Right cardiac atrium (tissue), 5 donors: ENCODE measurements around the gene FNDC11. TPM values are rescaled to one million over a fixed set of nuclear protein-coding genes. Genes with fewer than 3 reads are reported as not detected.

Experiments
- ATAC-seq, 2 donors: fragments of 200-7000 bp; cut with Tn5 transposase; one replicate each; pipeline versions ENCODE4 v1.8.0 to v1.9.1; 2020; ENCODE audit warnings: moderate library complexity in 2 of 2, mild to moderate bottlenecking in 1 of 2
- DNase-seq, 3 donors: peaks; one replicate each; pipeline ENCODE4 v3.0.0-alpha.2; 2020
- H3K27ac ChIP-seq: one replicate; pipeline ENCODE4 v1.5.1; 2013; ENCODE audit warnings: mild to moderate bottlenecking, low read length, control low read depth, moderate library complexity
- H3K27me3 ChIP-seq: one replicate; pipeline ENCODE4 v1.6.1; 2013; ENCODE audit not compliant: control insufficient read depth, insufficient read depth
- H3K4me1 ChIP-seq: one replicate; pipeline ENCODE4 v1.6.1; 2013; ENCODE audit warnings: low read length; ENCODE audit not compliant: control insufficient read depth, insufficient read depth
- H3K4me3 ChIP-seq: one replicate; pipeline ENCODE4 v1.5.1; 2013; ENCODE audit warnings: low read length, control low read depth
- H3K9me3 ChIP-seq: one replicate; pipeline ENCODE4 v1.6.1; 2013; ENCODE audit warnings: low read length; ENCODE audit not compliant: control insufficient read depth
- WGBS: extraction: QIAGEN DNeasy Blood & Tissue Kit; methylation state at CpG from one replicate; pipeline ENCODE4 v1.1.7; 2013; 5-methylcytosine and 5-hydroxymethylcytosine counted together
- intact Hi-C, 4 donors: fragments of 100-400 bp; cut with DNase I; formaldehyde crosslinking; loops; one replicate each; pipeline versions ENCODE4 v1.11.0 to v1.14.0; 2022 to 2023
- polyA plus RNA-seq: library from polyadenylated mRNA; stranded (reverse); fragments of 200-250 nt; gene quantifications from one replicate; pipeline ENCODE4 v1.2.3, GENCODE V29; 2013
- total RNA-seq, 4 donors: library from RNA; stranded (reverse); fragmentation: NEBNext Ultra II Directional; extraction: Animal tissue kit (Norgen Biotek cat#: 25700); gene quantifications; one replicate each; pipeline ENCODE4 v1.2.1, GENCODE V29; 2021
- donor health status: healthy with polysubstance abuse.
- donor health status: DM: no; HTN: yes; CAD: no.
- donor health status: DM: no; HTN: no; CAD: no.
- donor health status: DM: no; HTN: yes; CAD: no; lungs with severe emphysema.
- donor health status: DM: yes; HTN: yes; CAD: no.

FNDC11 gene
- total and polyA plus RNA-seq, 5 donors: 0.09 to 0.20 (median 0.15) TPM; not detected in 1

DNA sequence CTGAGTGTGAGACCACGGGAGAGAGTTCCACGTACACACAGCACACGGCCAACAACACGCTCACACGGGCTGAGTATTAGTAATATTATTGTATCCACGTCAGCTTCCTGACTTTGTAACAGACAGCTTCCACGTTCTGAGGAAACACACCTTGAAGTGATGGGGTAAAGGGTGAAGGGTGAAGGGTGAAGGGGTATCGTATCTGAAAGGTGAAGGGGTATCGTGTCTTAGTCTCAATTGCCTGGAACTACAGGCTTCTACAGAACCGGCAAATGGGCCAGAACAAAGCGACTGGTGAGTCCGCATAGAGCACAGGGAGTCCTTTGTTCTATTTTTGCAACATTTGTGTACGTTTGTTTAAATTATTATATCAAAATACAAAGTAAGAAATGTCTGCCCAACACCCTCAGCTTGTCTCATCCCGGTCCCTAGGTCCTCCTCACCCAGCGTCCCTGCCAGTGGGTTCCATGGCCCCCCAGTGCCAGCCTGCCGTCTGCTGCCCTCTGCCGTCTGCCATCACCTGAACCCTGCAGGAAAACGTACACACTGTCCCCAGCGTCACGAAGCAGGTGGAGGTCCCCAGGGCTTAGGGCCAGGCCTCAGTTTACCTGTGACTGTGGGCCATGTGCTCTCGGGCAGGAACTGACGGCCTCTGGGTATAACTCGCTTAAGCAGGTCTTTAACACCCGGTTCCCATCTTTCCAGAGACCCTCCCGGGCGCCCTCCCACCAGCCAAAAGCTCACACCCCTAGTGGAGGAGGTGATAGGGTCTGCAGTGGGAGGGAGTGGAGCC, 24.5 kb downstream of the FNDC11 start:
- Histone ChIP-seq H3K9me3 (no peaks in the 10 kb centered on the region), H3K4me1 (peaks cover 3% of the 10 kb centered on the region), H3K27me3 (no peaks in the 10 kb centered on the region), H3K4me3 (no peak overlapping the region), H3K27ac (no peak overlapping the region)
- WGBS: 77% methylated on average over 26 of the region's 26 CpGs
- intact Hi-C loops: no loop called here
- ATAC-seq (no peak), DNase-seq (peak in 2 of 3 donors; percentile 48 to 59)

DNA sequence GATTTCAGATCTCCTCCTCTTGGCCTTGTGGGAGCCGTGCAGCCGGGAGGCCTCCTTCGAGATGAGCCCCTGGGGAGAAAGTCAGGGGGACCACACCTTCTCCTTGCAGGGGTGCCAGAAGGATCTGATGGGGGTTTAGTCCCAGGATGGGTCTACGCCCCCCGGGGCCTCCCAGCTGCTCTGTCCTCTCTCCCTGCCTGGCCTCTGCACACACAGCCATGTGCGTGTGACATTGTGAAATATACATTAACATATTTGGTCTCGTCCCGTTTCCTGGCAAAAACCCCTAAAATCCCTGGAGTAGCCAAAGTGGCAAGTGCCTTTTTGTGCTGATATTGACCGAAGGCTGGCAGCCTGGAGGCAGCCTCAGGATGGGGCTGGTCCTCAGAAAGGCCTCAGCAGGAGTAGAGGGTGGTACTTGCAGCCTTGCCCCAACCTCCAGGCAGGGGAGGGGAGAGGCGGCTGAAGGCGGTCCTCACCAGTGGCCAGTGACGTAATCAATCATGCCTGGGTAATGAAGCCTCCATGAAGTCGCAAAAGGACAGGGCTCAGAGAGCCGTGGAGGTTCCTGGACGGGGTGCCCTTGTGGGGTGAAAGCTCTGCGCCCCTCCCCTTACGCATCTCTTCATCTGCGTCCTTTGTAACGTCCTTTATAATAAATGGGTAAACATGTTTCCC, 25.2 kb downstream of the FNDC11 start:
- peak in 2 of 3 donors; percentile 23 to 30 for DNase-seq
- ATAC-seq: no peak
- intact Hi-C loops: no loop called here
- peaks cover 3% of the 10 kb centered on the region for H3K4me1 ChIP-seq
- WGBS: 76% methylated on average over 19 of the region's 19 CpGs
- no peak overlapping the region for H3K27ac ChIP-seq
- H3K4me3 ChIP-seq: no peak overlapping the region
- H3K9me3 ChIP-seq: no peaks in the 10 kb centered on the region
- no peaks in the 10 kb centered on the region for H3K27me3 ChIP-seq

DNA sequence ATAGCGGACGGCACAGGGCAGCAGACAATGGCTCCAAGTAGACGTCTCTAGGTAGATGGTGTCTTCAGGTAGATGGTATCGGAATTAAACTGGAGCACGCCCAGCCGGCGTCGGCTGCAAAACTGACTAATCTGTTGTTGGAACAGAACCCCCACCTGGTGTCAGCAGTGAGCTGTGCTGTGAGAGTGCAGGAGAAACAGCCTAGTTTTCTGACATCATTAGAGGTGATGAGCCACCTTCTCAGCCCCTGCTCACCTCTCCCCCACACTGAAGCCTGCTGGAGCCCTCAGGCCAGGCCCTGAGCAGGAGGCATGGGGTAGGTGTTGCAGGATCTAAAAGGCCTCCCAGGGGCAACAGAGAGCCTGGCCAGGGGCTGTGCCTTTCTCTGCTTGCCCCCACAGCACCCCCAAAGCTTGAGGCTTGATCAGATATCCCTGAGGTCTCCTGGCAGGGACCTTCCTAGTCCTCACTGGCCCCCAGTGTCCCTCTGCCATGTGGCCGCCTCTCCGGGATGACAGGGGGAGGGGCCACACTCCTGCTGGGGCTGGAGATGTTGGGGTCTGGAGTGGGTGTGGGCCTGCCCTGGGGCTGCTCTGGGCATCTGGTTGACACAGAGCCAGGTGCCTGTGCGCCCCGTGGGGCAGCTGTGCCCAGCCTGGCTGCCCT, 27.0 kb downstream of the FNDC11 start:
- intact Hi-C loops: no loop called here
- H3K27ac ChIP-seq: no peak overlapping the region
- WGBS: 63% methylated on average over 12 of the region's 12 CpGs
- no peak overlapping the region for H3K4me3 ChIP-seq
- H3K27me3 ChIP-seq: no peaks in the 10 kb centered on the region
- no peak for ATAC-seq
- DNase-seq: peak in 2 of 3 donors; percentile 47 to 63
- no peaks in the 10 kb centered on the region for H3K9me3 ChIP-seq
- H3K4me1 ChIP-seq: peaks cover under 1% of the 10 kb centered on the region

DNA sequence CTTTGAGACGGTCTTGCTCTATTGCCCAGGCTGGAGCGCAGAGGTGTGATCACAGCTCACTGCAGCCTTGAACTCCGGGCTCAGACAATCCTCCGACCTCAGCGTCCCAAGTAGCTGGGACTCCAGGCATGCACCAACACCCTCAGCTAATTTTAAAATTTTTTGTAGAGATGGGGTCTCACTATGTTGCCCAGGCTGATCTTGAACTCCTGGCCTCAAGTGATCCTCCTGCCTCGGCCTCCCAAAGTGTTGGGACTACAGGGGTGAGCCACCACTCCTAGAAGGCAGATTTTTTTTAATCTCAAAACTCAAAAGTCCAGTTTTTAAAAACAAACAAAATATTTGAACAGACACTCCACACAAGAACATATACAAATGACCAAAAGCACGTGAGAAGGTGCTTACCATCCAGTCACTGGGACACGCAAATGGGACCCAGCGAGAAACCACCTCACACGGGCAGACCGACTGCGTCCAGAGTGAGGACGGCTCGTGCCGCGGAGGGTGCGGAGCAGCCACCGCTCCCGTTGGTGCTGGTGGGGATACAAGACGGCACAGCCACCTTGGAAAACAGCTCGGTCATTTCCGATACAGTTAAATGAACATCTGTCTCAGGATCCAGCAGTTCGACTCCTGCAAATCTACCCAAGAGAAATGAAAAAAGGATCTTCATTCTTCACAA, 28.6 kb downstream of the FNDC11 start:
- peak in 2 of 3 donors; percentile 13 to 38 for DNase-seq
- H3K27ac ChIP-seq: no peak overlapping the region
- H3K4me3 ChIP-seq: no peak overlapping the region
- H3K4me1 ChIP-seq: peaks cover 4% of the 10 kb centered on the region
- H3K27me3 ChIP-seq: no peaks in the 10 kb centered on the region
- no peak for ATAC-seq
- 87% methylated on average over 23 of the region's 23 CpGs for WGBS
- intact Hi-C loops: no loop called here
- no peaks in the 10 kb centered on the region for H3K9me3 ChIP-seq

DNA sequence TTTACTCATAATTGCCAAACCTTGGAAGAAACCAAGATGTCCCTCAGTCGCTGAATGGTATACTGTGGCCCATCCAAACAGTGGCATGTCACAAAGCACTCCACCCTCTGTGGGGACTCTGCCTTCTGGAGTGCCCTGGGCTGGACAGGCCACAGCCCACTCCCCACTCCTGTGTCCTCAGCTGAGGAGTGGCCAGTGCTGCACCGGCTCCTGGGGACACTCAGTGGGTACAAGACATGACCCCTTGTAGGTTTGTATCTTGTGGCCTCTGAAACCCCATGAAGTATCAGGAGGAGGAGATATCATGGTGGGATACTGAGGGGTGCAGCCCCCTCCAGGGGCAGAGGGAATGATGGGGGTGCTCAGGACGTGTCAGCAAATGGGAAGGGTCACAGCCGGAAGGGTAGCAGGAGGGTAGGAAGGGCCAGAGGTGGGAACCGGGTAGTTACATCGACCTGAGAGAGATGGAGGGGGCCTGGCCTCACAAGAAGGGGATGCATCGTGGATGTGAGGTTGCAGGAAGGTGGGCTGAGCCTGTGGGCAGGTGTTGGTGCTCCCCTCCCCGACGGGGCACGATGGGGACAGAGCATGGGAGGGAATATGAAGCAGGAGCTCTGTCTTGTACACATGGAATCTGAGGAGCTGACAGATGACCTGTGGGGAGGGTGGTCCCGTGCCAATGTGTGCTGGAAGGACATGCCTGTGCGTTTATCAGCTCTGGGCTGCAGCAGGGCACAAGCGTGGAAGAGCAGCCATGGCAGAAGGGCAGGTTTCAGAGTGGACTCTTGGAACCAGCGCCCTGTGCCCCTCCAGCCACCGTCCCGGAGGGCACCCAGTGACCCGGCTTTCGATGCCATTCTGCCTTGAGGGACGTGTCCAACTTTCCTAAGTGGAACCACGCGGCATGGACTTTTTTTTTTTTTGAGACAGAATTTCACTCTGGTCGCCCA, 31.9 kb downstream of the FNDC11 start:
- Histone ChIP-seq H3K27me3 (no peaks in the 10 kb centered on the region), H3K4me1 (peaks cover 4% of the 10 kb centered on the region), H3K27ac (no peak overlapping the region), H3K9me3 (no peaks in the 10 kb centered on the region), H3K4me3 (no peak overlapping the region)
- intact Hi-C loops: no loop called here
- WGBS: 73% methylated on average over 22 of the region's 22 CpGs
- ATAC-seq (no peak), DNase-seq (peak in 1 of 3 donors; percentile 55)

DNA sequence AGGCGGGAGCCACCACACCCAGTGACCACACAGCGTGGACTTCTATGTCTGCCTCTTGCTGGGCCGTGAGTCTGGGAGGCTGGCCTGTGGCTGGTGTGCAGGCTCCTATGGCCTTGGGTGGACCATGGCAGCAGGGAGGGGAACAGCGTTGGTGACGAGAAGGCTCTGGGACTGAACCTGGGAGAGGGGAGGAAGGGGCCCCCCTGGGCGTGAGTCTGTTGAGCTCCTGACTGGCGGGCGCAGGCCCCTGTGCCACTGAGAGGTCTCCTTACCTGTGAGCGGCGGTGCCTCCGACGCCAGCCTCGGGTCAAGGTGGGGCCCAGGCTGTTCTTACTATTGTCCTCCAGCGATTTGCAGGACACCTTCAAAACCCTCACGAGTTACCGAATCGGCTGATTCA, 32.8 kb downstream of the FNDC11 start:
- peak in 1 of 3 donors; percentile 50 for DNase-seq
- no peak overlapping the region for H3K27ac ChIP-seq
- H3K4me1 ChIP-seq: peaks cover 4% of the 10 kb centered on the region
- no peak overlapping the region for H3K4me3 ChIP-seq
- H3K27me3 ChIP-seq: no peaks in the 10 kb centered on the region
- no peaks in the 10 kb centered on the region for H3K9me3 ChIP-seq
- 90% methylated on average over 17 of the region's 17 CpGs for WGBS
- intact Hi-C loops: no loop called here
- ATAC-seq: no peak

DNA sequence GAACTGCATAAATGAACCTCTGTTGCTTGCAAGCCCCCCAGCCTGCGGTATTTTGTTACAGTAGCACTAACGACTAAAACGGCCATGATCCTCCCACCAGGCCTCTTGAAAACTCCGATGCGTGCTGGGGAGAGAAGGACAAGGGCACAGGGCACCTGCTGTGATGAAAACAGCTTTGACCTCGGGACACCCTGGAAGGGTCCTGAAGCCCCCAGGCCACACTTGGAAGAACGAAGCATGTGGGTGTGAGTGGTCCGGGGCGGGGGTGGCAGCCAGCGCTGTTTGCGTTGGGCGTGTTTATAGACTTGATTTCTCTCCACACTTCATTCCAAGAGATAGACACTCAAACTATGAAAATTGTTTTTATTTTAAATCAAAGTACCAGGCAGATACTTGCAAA, 33.3 kb downstream of the FNDC11 start:
- no peak for ATAC-seq
- intact Hi-C loops: no loop called here
- peak in 1 of 3 donors; percentile 23 for DNase-seq
- no peak overlapping the region for H3K27ac ChIP-seq
- H3K9me3 ChIP-seq: no peaks in the 10 kb centered on the region
- peaks cover 4% of the 10 kb centered on the region for H3K4me1 ChIP-seq
- no peak overlapping the region for H3K4me3 ChIP-seq
- 93% methylated on average over 12 of the region's 12 CpGs for WGBS
- no peaks in the 10 kb centered on the region for H3K27me3 ChIP-seq

DNA sequence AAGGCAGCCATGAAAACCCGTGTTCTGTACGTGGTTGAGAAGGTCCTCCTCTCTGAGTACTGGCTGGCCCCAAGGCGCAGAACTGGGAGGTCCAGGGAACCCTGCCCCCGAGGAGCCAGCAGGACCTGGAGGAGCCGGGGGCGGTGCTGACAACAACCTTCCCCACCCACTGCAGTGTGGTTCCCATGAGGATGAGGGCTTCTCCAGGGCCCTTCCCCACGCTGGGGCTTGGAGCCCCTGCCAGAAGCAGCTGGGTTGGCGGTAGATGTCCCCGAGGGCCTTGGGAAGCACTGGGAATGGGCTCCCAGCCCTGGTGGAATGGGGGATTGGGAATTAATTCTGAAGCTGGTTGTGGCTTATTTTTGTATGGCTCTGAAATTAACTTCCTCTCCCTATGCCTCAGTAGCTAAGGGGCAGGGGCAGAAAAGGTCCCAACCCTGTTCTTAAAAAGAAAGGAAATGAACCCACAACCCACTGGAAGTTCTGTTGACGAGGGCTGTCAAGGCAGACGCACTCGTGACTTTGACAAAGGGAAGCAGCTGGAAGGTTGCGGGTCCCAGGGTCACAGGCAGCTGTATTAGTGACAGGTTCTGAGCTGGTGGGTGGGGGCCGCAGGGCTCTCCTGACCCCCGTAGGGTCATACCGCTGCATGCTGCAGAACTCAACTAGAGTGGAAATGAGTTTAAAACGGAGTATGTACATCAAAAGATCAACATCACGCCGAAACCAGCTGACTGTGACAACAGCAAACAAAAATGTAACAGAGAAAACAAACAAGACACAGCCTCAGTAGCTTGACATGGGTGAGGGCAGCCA, 34.0 kb downstream of the FNDC11 start:
- intact Hi-C loops: no loop called here
- Histone ChIP-seq H3K9me3 (no peaks in the 10 kb centered on the region), H3K4me1 (peaks cover 4% of the 10 kb centered on the region), H3K27me3 (no peaks in the 10 kb centered on the region), H3K4me3 (no peak overlapping the region), H3K27ac (no peak overlapping the region)
- ATAC-seq (no peak), DNase-seq (peak in 1 of 3 donors; percentile 48)
- 63% methylated on average over 19 of the region's 19 CpGs for WGBS

DNA sequence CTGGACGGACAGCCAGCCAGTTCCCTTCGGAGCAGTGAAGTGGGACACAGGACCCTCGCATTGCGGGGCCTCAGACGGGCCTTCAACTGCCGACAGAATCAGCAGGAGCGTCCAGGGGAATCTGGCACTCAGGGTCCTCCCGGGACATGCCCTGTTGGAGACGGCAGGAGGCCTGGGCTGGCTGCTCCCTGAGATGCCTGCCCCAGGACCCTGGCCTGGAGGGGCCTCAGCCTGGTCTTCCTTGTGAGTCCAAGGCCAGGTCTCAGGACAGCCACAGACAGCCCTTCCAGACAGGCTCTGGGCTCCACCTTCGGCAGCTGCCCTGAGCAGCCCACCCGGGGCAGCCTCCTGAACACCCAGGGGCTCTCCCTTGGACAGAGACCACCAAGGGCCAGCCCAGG, 34.7 kb downstream of the FNDC11 start:
- H3K9me3 ChIP-seq: no peaks in the 10 kb centered on the region
- no peak overlapping the region for H3K27ac ChIP-seq
- H3K4me1 ChIP-seq: peaks cover 4% of the 10 kb centered on the region
- no peaks in the 10 kb centered on the region for H3K27me3 ChIP-seq
- intact Hi-C loops: no loop called here
- peak in 1 of 2 donors; percentile 5 for ATAC-seq
- peak in 1 of 3 donors; percentile 32 for DNase-seq
- WGBS: 86% methylated on average over 11 of the region's 11 CpGs
- H3K4me3 ChIP-seq: no peak overlapping the region
